Transverse colon (tissue), 4 donors: ENCODE measurements around the gene NKAIN2.

Experiments used
- EP300 ChIP-seq: sonication (generic); formaldehyde crosslinking; IDR thresholded peaks from one replicate; pipeline ENCODE4 v1.6.1; 2017; ENCODE audit warnings: antibody characterized with exemption, low read depth
- POLR2A ChIP-seq: fragments of 450-650 bp; IDR thresholded peaks from one replicate; pipeline ENCODE4 v1.6.1; 2016; ENCODE audit warnings: antibody characterized with exemption, mild to moderate bottlenecking, moderate library complexity
- POLR2AphosphoS5 ChIP-seq, 3 donors: sonication (generic); formaldehyde crosslinking; IDR thresholded peaks; one replicate each; pipeline ENCODE4 v1.6.1; 2016; ENCODE audit warnings: antibody characterized with exemption in 3 of 3
- TF ChIP-seq, protein P1 (sequence below), 5 experiments: fragments of 200-600 bp in 3 of 5; fragments of 450-650 bp in 2 of 5; sonication (generic) in 3 of 5; IDR thresholded peaks; 1 replicate in 2 of 5; 2 replicates in 3 of 5; pipeline ENCODE4 v1.5.1; 2016 to 2017; ENCODE audit warnings: antibody characterized with exemption in 5 of 5, inconsistent platforms in 3 of 5, mild to moderate bottlenecking in 2 of 5, moderate library complexity in 1 of 5

DNA sequence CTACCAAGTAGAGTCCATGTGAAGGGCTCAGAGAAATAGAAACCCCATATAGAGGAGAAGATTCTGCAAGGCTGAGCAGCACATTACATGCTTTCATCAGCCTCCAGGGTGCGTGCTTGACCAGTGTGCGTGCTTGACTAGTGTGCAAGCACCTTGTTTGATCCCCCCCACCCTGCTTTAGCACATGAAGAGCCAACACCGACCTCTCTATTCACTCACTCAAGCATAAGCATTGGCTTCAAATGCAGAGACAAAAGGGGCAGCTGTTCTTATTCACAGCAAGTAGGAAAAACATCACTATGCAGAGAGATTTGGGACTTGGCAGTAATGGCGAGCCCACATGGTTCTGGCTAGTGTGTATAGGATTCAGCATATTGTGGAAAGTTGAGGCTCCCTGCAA is 879.8 kb downstream of the NKAIN2 start:
- TF ChIP-seq, protein P1, sequence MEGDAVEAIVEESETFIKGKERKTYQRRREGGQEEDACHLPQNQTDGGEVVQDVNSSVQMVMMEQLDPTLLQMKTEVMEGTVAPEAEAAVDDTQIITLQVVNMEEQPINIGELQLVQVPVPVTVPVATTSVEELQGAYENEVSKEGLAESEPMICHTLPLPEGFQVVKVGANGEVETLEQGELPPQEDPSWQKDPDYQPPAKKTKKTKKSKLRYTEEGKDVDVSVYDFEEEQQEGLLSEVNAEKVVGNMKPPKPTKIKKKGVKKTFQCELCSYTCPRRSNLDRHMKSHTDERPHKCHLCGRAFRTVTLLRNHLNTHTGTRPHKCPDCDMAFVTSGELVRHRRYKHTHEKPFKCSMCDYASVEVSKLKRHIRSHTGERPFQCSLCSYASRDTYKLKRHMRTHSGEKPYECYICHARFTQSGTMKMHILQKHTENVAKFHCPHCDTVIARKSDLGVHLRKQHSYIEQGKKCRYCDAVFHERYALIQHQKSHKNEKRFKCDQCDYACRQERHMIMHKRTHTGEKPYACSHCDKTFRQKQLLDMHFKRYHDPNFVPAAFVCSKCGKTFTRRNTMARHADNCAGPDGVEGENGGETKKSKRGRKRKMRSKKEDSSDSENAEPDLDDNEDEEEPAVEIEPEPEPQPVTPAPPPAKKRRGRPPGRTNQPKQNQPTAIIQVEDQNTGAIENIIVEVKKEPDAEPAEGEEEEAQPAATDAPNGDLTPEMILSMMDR (IDR thresholded peaks at IDR 0.05) = no peak
- TF ChIP-seq POLR2A (no peak), EP300 (no peak), POLR2AphosphoS5 (IDR thresholded peaks at IDR 0.05) (no peak)
